Measurements from ENCODE around the gene SNCB. TPM values are rescaled to one million over a fixed set of nuclear protein-coding genes. Genes with fewer than 3 reads are reported as not detected.

The SNCB gene
- total and polyA plus RNA-seq, 7 experiments from 2014 or later, result not detected

- H3K9me3 ChIP-seq (ENCODE audit: control insufficient read depth in 2 of 3, low read length in 3 of 3), result no peaks in the 10 kb centered on the region
- intact Hi-C loops (cut with micrococcal nuclease), result loop anchor here (1.0 to 2.0 kb wide), 2 partner anchors 9 to 36 kb away; partner anchors contain the start of gene TSPAN17 (in 2 of the 2)
- H3K4me3 ChIP-seq (ENCODE audit: low read length), result no peak overlapping the region
- H3K36me3 ChIP-seq (ENCODE audit: control insufficient read depth in 2 of 3, insufficient read depth in 3 of 3, low read length in 3 of 3), result no peaks in the 10 kb centered on the region
- H3K4me1 ChIP-seq (ENCODE audit: control insufficient read depth in 2 of 2, insufficient read depth in 2 of 2, low read length in 2 of 2), result peaks cover 3 to 4% of the 10 kb centered on the region in 2 donors
- POLR2A ChIA-PET, result no interaction called here
- peaks cover 3 to 5% of the 10 kb centered on the region in 2 donors for H3K27me3 ChIP-seq (ENCODE audit: control insufficient read depth in 2 of 2, insufficient read depth in 2 of 2, low read length in 2 of 2)
- Mint-ChIP-seq H3K27ac (no peak overlapping the region), H3K9me3 (peaks cover 0 to 7% (median 0%) of the 10 kb centered on the region in 11 donors), H3K4me1 (peaks cover 4 to 17% (median 12%) of the 10 kb centered on the region in 7 donors), H3K4me3 (peak overlapping the region in 9 of 10 donors; percentile 50 to 80 (median 73)), H3K27me3 (peaks cover 23 to 49% (median 30%) of the 10 kb centered on the region in 5 donors), H3K36me3 (peaks cover 0 to 6% (median 0%) of the 10 kb centered on the region in 5 donors)
- CTCF ChIA-PET, result no interaction called here
- H3K27ac ChIP-seq (ENCODE audit: low read depth, low read length), result no peak overlapping the region
- DNase-seq (no peak), ATAC-seq (no peak)
Measured at GRCh38 chr5:176610435-176610773, 19.9 kb downstream of the SNCB start.

GRCh38 chr5:176609724-176610434, 20.5 kb downstream of the SNCB start, which contains the start of gene GPRIN1:
TSS of gene GPRIN1 (minus strand) at chr5:176610156. CDS start at chr5:176599834, 10,322 bp downstream.
- Histone ChIP-seq H3K4me3 (ENCODE audit: low read length) (no peak within 1 kb of the TSS), H3K4me1 (ENCODE audit: control insufficient read depth in 2 of 2, insufficient read depth in 2 of 2, low read length in 2 of 2) (peaks cover 3 to 4% of the 10 kb centered on the region in 2 donors), H3K27ac (ENCODE audit: low read depth, low read length) (no peak within 1 kb of the TSS), H3K9me3 (ENCODE audit: control insufficient read depth in 2 of 3, low read length in 3 of 3) (no peaks in the 10 kb centered on the region), H3K27me3 (ENCODE audit: control insufficient read depth in 2 of 2, insufficient read depth in 2 of 2, low read length in 2 of 2) (peaks cover 3 to 5% of the 10 kb centered on the region in 2 donors), H3K36me3 (ENCODE audit: control insufficient read depth in 2 of 3, insufficient read depth in 3 of 3, low read length in 3 of 3) (no peaks in the 10 kb centered on the region)
- peaks cover 0 to 7% (median 0%) of the 10 kb centered on the region in 11 donors for H3K9me3 Mint-ChIP-seq
- ChIA-PET CTCF (no interaction called here), POLR2A (no interaction called here)
- ATAC-seq (peak; percentile 72), DNase-seq (peak in 5 of 9 donors; percentile 15 to 85 (median 39))
- intact Hi-C loops (cut with micrococcal nuclease), result loop anchor here (1.0 to 2.0 kb wide), 4 partner anchors 9 to 67 kb away; partner anchors contain the start of gene TSPAN17 (in 2 of the 2)
- peaks cover 20 to 44% (median 28%) of the 10 kb centered on the region in 5 donors for H3K27me3 Mint-ChIP-seq
- peak within 1 kb of the TSS in 3 of 9 donors; percentile 21 to 77 (median 45) for H3K27ac Mint-ChIP-seq
- H3K36me3 Mint-ChIP-seq, result peaks cover 0 to 6% (median 0%) of the 10 kb centered on the region in 5 donors
- H3K4me1 Mint-ChIP-seq, result peaks cover 4 to 17% (median 12%) of the 10 kb centered on the region in 7 donors
- H3K4me3 Mint-ChIP-seq, result peak within 1 kb of the TSS; percentile 82 to 95 (median 90)

- peaks cover 0 to 6% (median 0%) of the 10 kb centered on the region in 5 donors for H3K36me3 Mint-ChIP-seq
- H3K9me3 Mint-ChIP-seq, result peaks cover 0 to 7% (median 0%) of the 10 kb centered on the region in 11 donors
- intact Hi-C loops (cut with micrococcal nuclease), result loop anchor here (1.0 to 2.0 kb wide), 2 partner anchors 12 to 66 kb away; no protein-coding TSS in a partner anchor
- ChIA-PET POLR2A (no interaction called here), CTCF (no interaction called here)
- Histone ChIP-seq H3K27me3 (ENCODE audit: control insufficient read depth in 2 of 2, insufficient read depth in 2 of 2, low read length in 2 of 2) (peaks cover 3 to 5% of the 10 kb centered on the region in 2 donors), H3K27ac (ENCODE audit: low read depth, low read length) (no peak overlapping the region), H3K9me3 (ENCODE audit: control insufficient read depth in 2 of 3, low read length in 3 of 3) (no peaks in the 10 kb centered on the region), H3K4me1 (ENCODE audit: control insufficient read depth in 2 of 2, insufficient read depth in 2 of 2, low read length in 2 of 2) (peaks cover 3 to 4% of the 10 kb centered on the region in 2 donors), H3K36me3 (ENCODE audit: control insufficient read depth in 2 of 3, insufficient read depth in 3 of 3, low read length in 3 of 3) (no peaks in the 10 kb centered on the region), H3K4me3 (ENCODE audit: low read length) (no peak overlapping the region)
- peak overlapping the region in 2 of 9 donors; percentile 8 to 77 for H3K27ac Mint-ChIP-seq
- DNase-seq (no peak), ATAC-seq (peak; percentile 21)
- peaks cover 20 to 40% (median 28%) of the 10 kb centered on the region in 5 donors for H3K27me3 Mint-ChIP-seq
- peaks cover 4 to 17% (median 12%) of the 10 kb centered on the region in 7 donors for H3K4me1 Mint-ChIP-seq
- peak overlapping the region; percentile 82 to 95 (median 90) for H3K4me3 Mint-ChIP-seq
Measured at GRCh38 chr5:176608937-176609723, 21.2 kb downstream of the SNCB start.

- peaks cover 3 to 5% of the 10 kb centered on the region in 2 donors for H3K27me3 ChIP-seq (ENCODE audit: control insufficient read depth in 2 of 2, insufficient read depth in 2 of 2, low read length in 2 of 2)
- no peaks in the 10 kb centered on the region for H3K9me3 ChIP-seq (ENCODE audit: control insufficient read depth in 2 of 3, low read length in 3 of 3)
- H3K27ac ChIP-seq (ENCODE audit: low read depth, low read length), result no peak overlapping the region
- H3K27ac Mint-ChIP-seq, result no peak overlapping the region
- DNase-seq (no peak), ATAC-seq (no peak)
- CTCF ChIA-PET, result no interaction called here
- intact Hi-C loops (cut with micrococcal nuclease), result loop anchor here in 1 of 2 donors (2.0 kb wide), 1 partner anchor 65 kb away; no protein-coding TSS in a partner anchor
- POLR2A ChIA-PET, result no interaction called here
- peaks cover 20 to 35% (median 24%) of the 10 kb centered on the region in 5 donors for H3K27me3 Mint-ChIP-seq
- peak overlapping the region in 9 of 10 donors; percentile 82 to 95 (median 89) for H3K4me3 Mint-ChIP-seq
- H3K36me3 ChIP-seq (ENCODE audit: control insufficient read depth in 2 of 3, insufficient read depth in 3 of 3, low read length in 3 of 3), result no peaks in the 10 kb centered on the region
- H3K9me3 Mint-ChIP-seq, result peaks cover 0 to 7% (median 0%) of the 10 kb centered on the region in 11 donors
- peaks cover 4 to 17% (median 12%) of the 10 kb centered on the region in 7 donors for H3K4me1 Mint-ChIP-seq
- H3K36me3 Mint-ChIP-seq, result peaks cover 0 to 6% (median 0%) of the 10 kb centered on the region in 5 donors
- H3K4me3 ChIP-seq (ENCODE audit: low read length), result no peak overlapping the region
- H3K4me1 ChIP-seq (ENCODE audit: control insufficient read depth in 2 of 2, insufficient read depth in 2 of 2, low read length in 2 of 2), result peaks cover 3 to 4% of the 10 kb centered on the region in 2 donors
Measured at GRCh38 chr5:176608142-176608705, 22.1 kb downstream of the SNCB start.

GRCh38 chr5:176606875-176607274, 23.5 kb downstream of the SNCB start:
- Mint-ChIP-seq H3K27ac (no peak overlapping the region), H3K4me1 (peaks cover 4 to 17% (median 12%) of the 10 kb centered on the region in 7 donors), H3K36me3 (peaks cover 0 to 5% (median 0%) of the 10 kb centered on the region in 5 donors), H3K27me3 (peaks cover 10 to 25% (median 16%) of the 10 kb centered on the region in 5 donors), H3K9me3 (peaks cover 0 to 6% (median 0%) of the 10 kb centered on the region in 11 donors), H3K4me3 (no peak overlapping the region)
- no peak for ATAC-seq
- no peak overlapping the region for H3K27ac ChIP-seq (ENCODE audit: low read depth, low read length)
- H3K27me3 ChIP-seq (ENCODE audit: control insufficient read depth in 2 of 2, insufficient read depth in 2 of 2, low read length in 2 of 2), result peaks cover 3 to 5% of the 10 kb centered on the region in 2 donors
- H3K4me3 ChIP-seq (ENCODE audit: low read length), result no peak overlapping the region
- H3K4me1 ChIP-seq (ENCODE audit: control insufficient read depth in 2 of 2, insufficient read depth in 2 of 2, low read length in 2 of 2), result peaks cover 3 to 4% of the 10 kb centered on the region in 2 donors
- POLR2A ChIA-PET, result no interaction called here
- CTCF ChIA-PET, result no interaction called here
- H3K9me3 ChIP-seq (ENCODE audit: control insufficient read depth in 2 of 3, low read length in 3 of 3), result no peaks in the 10 kb centered on the region
- no peaks in the 10 kb centered on the region for H3K36me3 ChIP-seq (ENCODE audit: control insufficient read depth in 2 of 3, insufficient read depth in 3 of 3, low read length in 3 of 3)
- DNase-seq, result no peak
- intact Hi-C loops (cut with micrococcal nuclease), result no loop called here

GRCh38 chr5:176606032-176606431, 24.3 kb downstream of the SNCB start:
- Histone ChIP-seq H3K9me3 (ENCODE audit: control insufficient read depth in 2 of 3, low read length in 3 of 3) (no peaks in the 10 kb centered on the region), H3K36me3 (ENCODE audit: control insufficient read depth in 2 of 3, insufficient read depth in 3 of 3, low read length in 3 of 3) (no peaks in the 10 kb centered on the region), H3K27ac (ENCODE audit: low read depth, low read length) (no peak overlapping the region), H3K27me3 (ENCODE audit: control insufficient read depth in 2 of 2, insufficient read depth in 2 of 2, low read length in 2 of 2) (peaks cover 2 to 4% of the 10 kb centered on the region in 2 donors), H3K4me1 (ENCODE audit: control insufficient read depth in 2 of 2, insufficient read depth in 2 of 2, low read length in 2 of 2) (peaks cover 3 to 4% of the 10 kb centered on the region in 2 donors), H3K4me3 (ENCODE audit: low read length) (no peak overlapping the region)
- peaks cover 4 to 13% (median 11%) of the 10 kb centered on the region in 7 donors for H3K4me1 Mint-ChIP-seq
- intact Hi-C loops (cut with micrococcal nuclease), result no loop called here
- ATAC-seq (no peak), DNase-seq (no peak)
- ChIA-PET POLR2A (no interaction called here), CTCF (interaction anchor here (0.7 kb wide), 1 partner anchor 32 kb away, joined by 3 read pairs; no protein-coding TSS in a partner anchor)
- H3K27me3 Mint-ChIP-seq, result peaks cover 4 to 19% (median 11%) of the 10 kb centered on the region in 5 donors
- peaks cover 0 to 3% (median 0%) of the 10 kb centered on the region in 5 donors for H3K36me3 Mint-ChIP-seq
- H3K4me3 Mint-ChIP-seq, result no peak overlapping the region
- H3K27ac Mint-ChIP-seq, result no peak overlapping the region
- peaks cover 0 to 3% (median 0%) of the 10 kb centered on the region in 11 donors for H3K9me3 Mint-ChIP-seq

Data from naive thymus-derived CD4-positive, alpha-beta T cell (primary cell).